ENCODE measurements around the gene KIRREL2. TPM values are rescaled to one million over a fixed set of nuclear protein-coding genes. Genes with fewer than 3 reads are reported as not detected.

Gene KIRREL2
- under 1 TPM; 0.16 to 0.28 (median 0.25) TPM for total RNA-seq
- total RNA-seq (2013) = 0.07 TPM
- 0.06 to 1.7 (median 0.30) reads per million in 29 experiments for total RNA-seq

GRCh38 chr19:35856546-35857149 lies at the start of gene KIRREL2:
Gene KIRREL2, plus strand, starts transcription at chr19:35856911. Its CDS starts 209 bp downstream, at chr19:35857120.
- WGBS (ENCODE audit: insufficient coverage) = 3% methylated on average over 39 of the region's 42 CpGs
- ChIA-PET CTCF (no interaction called here), POLR2A (no interaction called here)
- peaks cover 48 to 71% of the 10 kb centered on the region in 2 donors for H3K27me3 Mint-ChIP-seq
- Histone ChIP-seq H3K27me3 (replicated peaks in 1 of 2; ENCODE audit: control insufficient read depth in 2 of 2, extremely low read depth in 1 of 2, insufficient read depth in 2 of 2, low read length in 1 of 2) (peaks cover 5 to 90% of the 10 kb centered on the region in 2 experiments), H3K27ac (ENCODE audit: low read length) (no peak within 1 kb of the TSS), H3K36me3 (ENCODE audit: control insufficient read depth in 2 of 2, extremely low read depth in 1 of 2, insufficient read depth in 1 of 2, low read length in 1 of 2) (no peaks in the 10 kb centered on the region), H3K9me3 (no peaks in the 10 kb centered on the region), H3K4me1 (ENCODE audit: control insufficient read depth in 1 of 2, extremely low read depth in 1 of 2, insufficient read depth in 2 of 2, low read length in 2 of 2) (peaks cover 0 to 26% of the 10 kb centered on the region in 2 experiments), H3K4me3 (ENCODE audit: control insufficient read depth in 1 of 2, extremely low read depth in 1 of 2, low read length in 1 of 2) (peak within 1 kb of the TSS; percentile 55 to 83)
- no peaks in the 10 kb centered on the region for H3K9me3 Mint-ChIP-seq
- DNase-seq (peak in 8 of 35 experiments; percentile 8 to 36 (median 27)), ATAC-seq (replicated peaks in 1 of 4) (peak; percentile 54 to 73 (median 62))
- peak within 1 kb of the TSS; percentile 69 to 77 (median 71) for H3K4me3 Mint-ChIP-seq
- peak within 1 kb of the TSS in 1 of 2 donors; percentile 15 for H3K27ac Mint-ChIP-seq
- H3K4me1 Mint-ChIP-seq = peaks cover 5 to 12% (median 12%) of the 10 kb centered on the region in 3 donors
- H3K36me3 Mint-ChIP-seq = no peaks in the 10 kb centered on the region

GRCh38 chr19:35807633-35808032 lies 49.1 kb upstream of the KIRREL2 start:
- CTCF ChIA-PET = no interaction called here
- H3K27me3 ChIP-seq (replicated peaks in 1 of 2; ENCODE audit: control insufficient read depth in 2 of 2, extremely low read depth in 1 of 2, insufficient read depth in 2 of 2, low read length in 1 of 2) = peaks cover 0 to 7% of the 10 kb centered on the region in 2 experiments
- no peak for ATAC-seq (replicated peaks in 1 of 4)
- H3K9me3 ChIP-seq = no peaks in the 10 kb centered on the region
- H3K4me3 ChIP-seq (ENCODE audit: control insufficient read depth in 1 of 2, extremely low read depth in 1 of 2, low read length in 1 of 2) = no peak overlapping the region
- no peaks in the 10 kb centered on the region for H3K36me3 ChIP-seq (ENCODE audit: control insufficient read depth in 2 of 2, extremely low read depth in 1 of 2, insufficient read depth in 1 of 2, low read length in 1 of 2)
- WGBS (ENCODE audit: insufficient coverage) = 86% methylated on average over 4 of the region's 5 CpGs
- Mint-ChIP-seq H3K27ac (no peak overlapping the region), H3K36me3 (no peaks in the 10 kb centered on the region), H3K4me1 (peaks cover 6 to 9% (median 8%) of the 10 kb centered on the region in 3 donors), H3K4me3 (no peak overlapping the region), H3K27me3 (peaks cover 8 to 9% of the 10 kb centered on the region in 2 donors), H3K9me3 (no peaks in the 10 kb centered on the region)
- H3K27ac ChIP-seq (ENCODE audit: low read length) = no peak overlapping the region
- no peak for DNase-seq
- H3K4me1 ChIP-seq (ENCODE audit: control insufficient read depth in 1 of 2, extremely low read depth in 1 of 2, insufficient read depth in 2 of 2, low read length in 2 of 2) = peaks cover 0 to 10% of the 10 kb centered on the region in 2 experiments
- POLR2A ChIA-PET = no interaction called here

- Histone ChIP-seq H3K9me3 (no peaks in the 10 kb centered on the region), H3K4me1 (ENCODE audit: control insufficient read depth in 1 of 2, extremely low read depth in 1 of 2, insufficient read depth in 2 of 2, low read length in 2 of 2) (no peaks in the 10 kb centered on the region), H3K27me3 (replicated peaks in 1 of 2; ENCODE audit: control insufficient read depth in 2 of 2, extremely low read depth in 1 of 2, insufficient read depth in 2 of 2, low read length in 1 of 2) (peaks cover 2 to 25% of the 10 kb centered on the region in 2 experiments), H3K27ac (ENCODE audit: low read length) (no peak overlapping the region), H3K4me3 (ENCODE audit: control insufficient read depth in 1 of 2, extremely low read depth in 1 of 2, low read length in 1 of 2) (no peak overlapping the region), H3K36me3 (ENCODE audit: control insufficient read depth in 2 of 2, extremely low read depth in 1 of 2, insufficient read depth in 1 of 2, low read length in 1 of 2) (no peaks in the 10 kb centered on the region)
- H3K4me1 Mint-ChIP-seq = no peaks in the 10 kb centered on the region
- no peaks in the 10 kb centered on the region for H3K36me3 Mint-ChIP-seq
- ChIA-PET CTCF (interaction anchor here in 1 of 2 donors (0.5 kb wide), 1 partner anchor 113 kb away, joined by 3 read pairs; no protein-coding TSS in a partner anchor), POLR2A (no interaction called here)
- ATAC-seq (replicated peaks in 1 of 4) (no peak), DNase-seq (no peak)
- no peak overlapping the region for H3K27ac Mint-ChIP-seq
- 84% methylated on average over 12 of the region's 18 CpGs for WGBS (ENCODE audit: insufficient coverage)
- no peaks in the 10 kb centered on the region for H3K9me3 Mint-ChIP-seq
- H3K4me3 Mint-ChIP-seq = no peak overlapping the region
- peaks cover 21 to 23% of the 10 kb centered on the region in 2 donors for H3K27me3 Mint-ChIP-seq
These were observed 45.1 kb upstream of the KIRREL2 start for GRCh38 chr19:35811317-35812219.

- H3K4me1 ChIP-seq (ENCODE audit: control insufficient read depth in 1 of 2, extremely low read depth in 1 of 2, insufficient read depth in 2 of 2, low read length in 2 of 2) = no peaks in the 10 kb centered on the region
- WGBS (ENCODE audit: insufficient coverage) = 76% methylated on average over 23 of the region's 26 CpGs
- H3K27me3 Mint-ChIP-seq = peaks cover 25% of the 10 kb centered on the region in 2 donors
- H3K9me3 Mint-ChIP-seq = no peaks in the 10 kb centered on the region
- no peak for ATAC-seq (replicated peaks in 1 of 4)
- no peak within 1 kb of the TSS for H3K4me3 ChIP-seq (ENCODE audit: control insufficient read depth in 1 of 2, extremely low read depth in 1 of 2, low read length in 1 of 2)
- no peak for DNase-seq
- no peaks in the 10 kb centered on the region for H3K9me3 ChIP-seq
- no peak within 1 kb of the TSS for H3K27ac ChIP-seq (ENCODE audit: low read length)
- peaks cover 2 to 33% of the 10 kb centered on the region in 2 experiments for H3K27me3 ChIP-seq (replicated peaks in 1 of 2; ENCODE audit: control insufficient read depth in 2 of 2, extremely low read depth in 1 of 2, insufficient read depth in 2 of 2, low read length in 1 of 2)
- POLR2A ChIA-PET = no interaction called here
- H3K36me3 ChIP-seq (ENCODE audit: control insufficient read depth in 2 of 2, extremely low read depth in 1 of 2, insufficient read depth in 1 of 2, low read length in 1 of 2) = no peaks in the 10 kb centered on the region
- CTCF ChIA-PET = no interaction called here
- H3K4me3 Mint-ChIP-seq = no peak within 1 kb of the TSS
- no peaks in the 10 kb centered on the region for H3K4me1 Mint-ChIP-seq
- H3K27ac Mint-ChIP-seq = no peak within 1 kb of the TSS
- no peaks in the 10 kb centered on the region for H3K36me3 Mint-ChIP-seq
These were observed 44.3 kb upstream of the KIRREL2 start, which contains the start of gene PRODH2 for GRCh38 chr19:35812220-35813042. Gene PRODH2, minus strand, starts transcription at chr19:35812845. Its CDS starts 40 bp downstream, at chr19:35812805.

- Mint-ChIP-seq H3K27ac (no peak overlapping the region), H3K9me3 (no peaks in the 10 kb centered on the region), H3K4me1 (no peaks in the 10 kb centered on the region), H3K4me3 (no peak overlapping the region), H3K27me3 (peaks cover 26% of the 10 kb centered on the region in 2 donors), H3K36me3 (no peaks in the 10 kb centered on the region)
- ATAC-seq (replicated peaks in 1 of 4) = no peak
- H3K4me3 ChIP-seq (ENCODE audit: control insufficient read depth in 1 of 2, extremely low read depth in 1 of 2, low read length in 1 of 2) = no peak overlapping the region
- no peak overlapping the region for H3K27ac ChIP-seq (ENCODE audit: low read length)
- no peaks in the 10 kb centered on the region for H3K4me1 ChIP-seq (ENCODE audit: control insufficient read depth in 1 of 2, extremely low read depth in 1 of 2, insufficient read depth in 2 of 2, low read length in 2 of 2)
- DNase-seq = no peak
- no peaks in the 10 kb centered on the region for H3K9me3 ChIP-seq
- CTCF ChIA-PET = no interaction called here
- H3K27me3 ChIP-seq (replicated peaks in 1 of 2; ENCODE audit: control insufficient read depth in 2 of 2, extremely low read depth in 1 of 2, insufficient read depth in 2 of 2, low read length in 1 of 2) = peaks cover 2 to 36% of the 10 kb centered on the region in 2 experiments
- H3K36me3 ChIP-seq (ENCODE audit: control insufficient read depth in 2 of 2, extremely low read depth in 1 of 2, insufficient read depth in 1 of 2, low read length in 1 of 2) = no peaks in the 10 kb centered on the region
- 85% methylated on average over 3 of the region's 11 CpGs for WGBS (ENCODE audit: insufficient coverage)
- POLR2A ChIA-PET = no interaction called here
These were observed 43.4 kb upstream of the KIRREL2 start for GRCh38 chr19:35813043-35813890.
